HG03571 (cell line): Measurements from ENCODE around the gene ACVR1C.

Experiments
- ATAC-seq: cut with Tn5 transposase; IDR thresholded peaks from one replicate; pipeline ENCODE4 v1.9.1; 2021; ENCODE audit not compliant: unreplicated experiment

The ACVR1C gene

DNA sequence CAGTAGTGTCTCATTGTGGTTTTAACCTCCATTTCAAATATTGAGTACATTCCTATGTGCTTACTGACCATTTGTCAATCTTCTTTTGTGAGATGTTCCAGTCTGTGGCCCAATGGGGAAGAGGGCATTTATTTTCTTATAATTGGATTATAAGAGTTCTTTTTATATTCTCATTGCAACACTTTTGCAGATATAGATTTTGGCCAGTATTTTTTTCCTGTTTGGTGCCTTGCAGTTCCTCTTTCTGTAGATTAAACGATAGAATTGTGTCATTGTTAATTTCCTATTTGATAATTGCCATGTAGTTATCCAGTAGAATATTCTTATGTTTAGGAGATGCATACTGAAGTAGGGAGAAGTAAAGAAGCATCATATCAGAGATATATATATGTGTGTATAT, 128.3 kb downstream of the ACVR1C start:
- no peak for ATAC-seq

DNA sequence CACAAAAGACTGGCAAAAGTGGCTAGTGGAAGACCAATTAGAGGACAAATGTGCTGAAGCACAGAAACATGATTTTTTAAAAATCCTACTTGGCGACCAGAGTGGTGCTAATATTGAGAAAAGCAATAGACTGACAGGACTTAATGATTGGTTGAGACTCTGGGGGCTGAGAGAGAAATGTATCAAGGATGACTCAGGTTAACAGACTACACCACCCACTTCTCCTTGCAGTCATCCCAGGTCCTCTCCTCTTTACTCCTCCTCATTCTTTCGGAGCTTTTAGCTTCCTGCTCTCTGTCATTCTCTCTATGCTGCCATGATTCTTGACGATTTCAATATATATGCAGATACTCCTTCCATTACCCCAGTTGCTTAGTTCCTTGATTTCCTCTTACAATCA, 130.2 kb downstream of the ACVR1C start:
- no peak for ATAC-seq

DNA sequence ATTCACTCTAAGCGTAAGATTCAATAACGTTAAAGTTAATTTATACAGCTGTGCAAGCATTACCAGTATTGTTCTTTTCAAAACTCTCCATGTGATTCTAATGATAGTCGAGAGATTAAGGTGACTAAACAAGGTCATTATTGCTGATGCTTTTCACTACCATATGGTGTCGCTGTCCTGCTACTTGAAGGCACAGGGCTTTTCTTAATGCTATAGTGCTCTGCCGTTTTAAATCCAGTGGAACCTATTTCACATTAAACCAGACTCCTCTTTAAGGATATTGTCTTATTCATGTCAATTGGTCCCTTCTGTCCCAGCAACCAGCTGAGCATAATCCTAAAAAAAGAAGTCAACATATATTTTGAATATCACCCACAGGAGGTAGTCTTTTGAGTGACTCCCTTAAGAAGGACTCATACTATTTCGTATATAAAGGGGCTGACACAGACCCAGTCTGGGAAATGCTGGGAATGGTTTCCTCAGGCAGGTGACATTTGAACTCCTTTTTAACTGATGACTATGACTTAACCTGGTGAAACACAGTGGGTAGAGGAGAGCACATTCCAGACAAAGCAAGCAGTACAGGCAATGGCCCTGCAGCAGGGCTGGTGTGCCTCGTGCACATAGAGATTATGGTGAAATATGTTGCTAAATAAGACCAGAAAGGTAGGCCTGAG, 130.9 kb downstream of the ACVR1C start:
- peak; percentile 96 for ATAC-seq

DNA sequence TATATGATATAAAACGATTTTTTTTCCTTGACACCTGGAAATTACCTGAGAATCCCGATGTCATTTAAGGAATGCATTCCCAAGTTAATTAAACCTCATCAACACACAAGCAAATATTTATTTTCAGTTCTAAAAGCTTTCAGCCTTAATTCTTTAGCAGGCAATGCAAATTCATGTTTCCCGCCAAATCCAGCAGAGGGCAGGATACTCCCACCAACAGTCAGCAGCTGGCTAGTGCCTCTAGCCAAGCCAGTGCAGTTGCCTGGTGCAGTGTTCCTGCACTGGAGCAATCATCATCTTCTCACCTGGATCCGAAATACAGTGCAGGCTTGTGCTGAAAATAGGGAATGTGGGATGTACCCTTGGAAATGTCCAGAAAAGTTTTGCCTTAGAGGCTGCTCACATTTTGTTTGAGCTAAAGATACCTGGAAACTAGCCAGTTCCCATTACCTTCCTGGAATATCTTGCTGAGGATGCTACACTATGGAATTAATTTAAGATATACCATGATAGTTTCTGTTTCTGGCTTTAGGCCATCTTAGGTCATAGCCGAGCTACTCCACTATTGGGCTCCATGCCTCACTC, 136.4 kb downstream of the ACVR1C start:
- ATAC-seq: peak; percentile 93

DNA sequence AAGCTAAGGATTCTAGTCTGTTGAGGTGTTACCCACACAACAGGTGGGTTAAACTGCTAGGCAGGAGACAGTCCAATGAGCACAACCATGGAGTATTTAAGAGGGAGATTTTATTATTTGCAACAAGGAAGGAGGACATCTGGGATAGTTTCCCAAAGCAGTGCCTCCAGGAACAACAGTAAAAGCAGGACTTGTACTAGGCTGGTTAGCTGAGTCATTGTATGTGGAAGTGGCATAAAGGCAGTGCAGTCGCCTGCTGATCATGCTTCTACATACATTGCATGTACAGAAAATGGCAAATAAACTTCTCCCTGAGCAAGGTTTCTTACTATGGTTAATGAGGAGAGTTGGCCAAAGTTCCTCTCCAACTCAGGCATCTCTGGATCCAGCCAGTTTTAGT, 138.7 kb downstream of the ACVR1C start:
- no peak for ATAC-seq

DNA sequence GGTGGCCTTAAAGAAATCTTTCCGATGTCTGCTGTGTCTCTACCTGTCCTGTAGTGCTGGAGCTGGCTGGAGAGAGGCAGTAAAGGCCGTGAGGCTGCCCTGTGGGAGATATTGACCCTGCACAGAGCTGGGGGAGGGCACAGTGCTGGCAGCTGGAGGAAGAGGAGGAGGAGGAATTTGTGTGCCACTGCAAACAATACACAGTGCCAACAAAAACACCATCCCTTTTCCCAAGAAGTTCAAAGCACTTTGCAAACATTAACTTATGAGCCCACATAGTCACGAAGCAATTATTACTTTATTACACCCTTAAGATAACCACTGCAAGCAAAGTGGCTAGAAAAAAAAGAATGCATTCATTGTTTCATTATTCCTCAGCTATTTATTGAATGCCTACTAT, 139.8 kb downstream of the ACVR1C start:
- ATAC-seq: no peak

DNA sequence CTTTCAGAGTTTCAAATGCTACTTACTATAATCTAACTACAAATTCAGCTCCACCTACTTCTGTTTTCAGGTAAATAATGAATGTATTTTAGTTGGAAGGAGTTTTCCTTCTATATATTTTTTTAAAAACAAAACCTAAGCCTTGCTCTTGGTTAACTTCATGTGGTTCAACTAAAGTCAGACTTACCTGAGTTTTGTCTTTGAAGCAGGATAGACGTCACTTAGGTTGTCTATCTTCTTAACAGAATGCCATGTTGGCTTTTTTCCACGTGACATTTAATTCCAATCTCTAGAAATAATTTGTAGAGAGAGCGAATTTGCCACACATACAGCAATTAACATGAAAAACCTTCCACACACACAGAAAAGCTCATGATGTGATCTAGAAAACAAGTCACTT, 140.9 kb downstream of the ACVR1C start:
- no peak for ATAC-seq

DNA sequence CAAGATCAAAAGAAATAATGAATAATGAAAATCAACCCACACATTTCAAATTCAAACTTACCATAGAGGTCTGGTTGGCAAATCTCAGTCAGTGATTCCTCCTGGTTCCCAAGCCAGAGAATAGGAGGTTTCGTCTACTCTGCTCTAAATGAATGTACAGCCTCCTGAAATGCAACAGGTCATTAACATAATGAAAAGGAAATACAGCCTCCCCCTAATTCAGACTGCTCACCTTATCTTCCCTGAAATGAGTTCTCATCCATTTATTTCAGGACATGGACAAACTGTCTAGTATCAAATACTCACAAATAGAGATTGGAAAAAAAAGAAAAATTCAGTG, 141.4 kb downstream of the ACVR1C start:
- no peak for ATAC-seq

DNA sequence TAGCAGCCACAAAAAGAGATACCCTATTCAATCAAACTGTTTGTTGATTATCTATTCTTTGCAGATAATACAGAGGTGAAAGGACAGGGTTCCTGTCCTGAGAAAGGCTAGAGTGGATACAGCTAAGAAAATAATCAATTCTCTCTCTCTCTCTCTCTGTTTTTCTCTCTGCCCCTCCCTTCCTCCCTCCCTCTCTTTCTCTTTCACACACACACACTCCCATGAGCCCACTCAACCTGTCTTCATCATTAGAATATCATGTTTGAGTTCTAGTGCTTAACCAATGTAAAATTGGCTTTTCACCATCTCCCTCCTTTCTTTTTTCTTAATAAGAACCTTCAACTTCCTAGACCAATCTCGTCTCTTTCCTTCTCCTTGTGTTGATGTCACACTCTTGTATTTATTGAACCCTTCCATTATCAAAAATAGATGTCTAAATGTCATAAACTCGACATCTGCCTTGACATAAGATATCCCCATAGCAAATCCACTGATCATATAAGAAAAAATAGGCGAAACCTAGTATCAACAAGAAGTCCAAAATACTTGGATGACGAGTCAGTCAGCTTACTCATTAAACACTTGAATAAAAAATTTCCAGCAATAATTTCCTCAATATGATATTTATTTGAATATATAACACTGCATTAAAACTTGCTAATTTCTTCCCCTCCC, 141.9 kb downstream of the ACVR1C start:
- ATAC-seq: no peak

DNA sequence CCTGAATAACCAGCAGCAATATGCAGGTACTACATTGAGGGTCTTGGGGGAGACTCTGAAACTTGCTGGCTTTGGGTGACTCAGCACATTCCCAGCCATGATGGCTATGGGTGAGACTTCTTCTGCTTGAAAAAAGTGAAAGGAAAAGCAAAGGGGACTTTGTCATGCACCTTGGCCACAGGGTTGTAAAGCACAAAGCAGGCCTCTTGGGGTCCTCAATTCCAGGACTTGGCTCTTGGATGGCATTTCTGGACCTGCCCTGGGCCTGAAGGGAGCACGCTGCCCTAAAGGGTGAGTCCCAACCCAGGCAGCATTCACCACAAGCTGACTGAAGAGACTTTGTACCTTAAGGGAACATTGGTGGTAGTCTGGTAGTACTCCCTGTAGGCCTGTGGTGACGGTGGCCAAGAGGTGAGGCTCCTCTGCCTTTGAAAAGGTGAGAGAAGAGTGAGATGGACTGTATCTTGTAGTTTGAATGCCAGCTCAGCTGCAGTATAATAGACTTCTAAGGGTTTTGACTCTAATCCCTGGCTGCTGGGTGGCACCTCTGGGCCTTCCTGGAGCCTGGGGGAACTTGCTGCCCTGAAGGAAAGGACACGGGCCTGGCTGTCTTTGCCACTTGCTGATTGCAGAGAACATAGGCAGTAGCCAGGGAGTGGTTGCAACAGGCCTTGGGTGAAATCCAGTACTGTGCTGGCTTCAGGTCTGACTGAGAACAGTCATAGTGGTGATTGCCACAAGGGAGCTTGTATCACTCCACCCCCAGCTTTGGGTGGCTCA, 148.3 kb downstream of the ACVR1C start:
- ATAC-seq: peak; percentile 69

DNA sequence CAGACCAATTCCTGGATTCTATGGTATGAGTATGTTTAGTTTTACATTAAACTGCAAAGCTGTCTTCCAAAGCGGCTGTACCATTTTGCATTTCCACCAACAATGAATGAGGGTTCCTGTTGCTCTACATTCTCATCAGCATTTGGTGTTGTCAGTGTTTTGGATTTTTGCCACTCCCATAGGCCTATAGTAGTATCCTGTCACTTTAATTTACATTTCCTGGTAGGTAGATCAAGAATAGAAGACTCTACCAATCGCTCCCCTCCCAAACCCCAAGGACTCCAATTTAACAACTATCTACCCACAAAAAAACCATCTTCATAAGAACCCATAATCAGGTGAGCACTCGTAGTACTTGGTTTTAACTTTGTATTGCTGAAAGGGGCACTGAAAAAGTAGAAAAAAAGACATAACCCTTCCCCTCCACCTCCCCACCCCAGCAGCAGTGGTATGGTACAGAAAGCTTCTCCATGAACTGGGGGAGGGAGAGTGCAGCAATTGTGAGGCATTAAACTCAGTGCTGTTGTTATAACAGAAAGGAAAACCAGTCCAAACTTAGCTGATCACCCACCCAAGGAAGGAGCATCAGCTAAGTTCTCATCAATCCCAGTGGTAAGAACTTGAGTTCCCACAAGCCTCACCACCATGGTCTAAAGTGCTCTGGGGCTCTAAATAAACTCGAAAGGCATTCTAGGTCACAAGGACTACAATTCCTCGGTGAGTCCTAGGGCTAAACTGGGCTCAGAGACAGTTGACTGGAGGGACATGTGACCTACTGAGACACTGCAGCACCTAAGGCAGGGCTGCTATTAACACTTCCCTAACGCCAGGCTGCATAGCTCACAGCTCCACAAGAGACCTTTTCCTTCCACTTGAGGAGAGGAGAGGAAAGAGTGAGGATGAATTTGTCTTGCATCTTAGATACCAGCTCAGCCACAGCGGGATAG, 149.3 kb downstream of the ACVR1C start:
- no peak for ATAC-seq

DNA sequence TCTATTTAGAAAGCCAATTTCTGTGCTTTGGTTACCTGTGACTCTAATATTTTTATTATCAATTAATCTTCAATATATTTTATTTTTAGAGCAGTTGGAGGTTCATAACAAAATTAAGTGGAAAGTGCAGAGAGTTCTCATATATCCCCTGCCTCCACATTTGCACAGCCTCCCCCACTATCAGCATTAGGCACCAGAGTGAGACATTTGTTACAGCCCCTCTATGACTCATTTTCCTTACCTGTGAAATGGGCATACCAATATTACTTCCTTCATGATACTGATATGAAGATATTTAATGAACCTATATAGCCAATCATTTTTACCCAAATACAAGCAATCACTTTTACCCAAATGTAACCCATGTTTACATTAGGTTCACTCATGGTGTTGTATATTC, 150.7 kb downstream of the ACVR1C start:
- ATAC-seq: no peak

DNA sequence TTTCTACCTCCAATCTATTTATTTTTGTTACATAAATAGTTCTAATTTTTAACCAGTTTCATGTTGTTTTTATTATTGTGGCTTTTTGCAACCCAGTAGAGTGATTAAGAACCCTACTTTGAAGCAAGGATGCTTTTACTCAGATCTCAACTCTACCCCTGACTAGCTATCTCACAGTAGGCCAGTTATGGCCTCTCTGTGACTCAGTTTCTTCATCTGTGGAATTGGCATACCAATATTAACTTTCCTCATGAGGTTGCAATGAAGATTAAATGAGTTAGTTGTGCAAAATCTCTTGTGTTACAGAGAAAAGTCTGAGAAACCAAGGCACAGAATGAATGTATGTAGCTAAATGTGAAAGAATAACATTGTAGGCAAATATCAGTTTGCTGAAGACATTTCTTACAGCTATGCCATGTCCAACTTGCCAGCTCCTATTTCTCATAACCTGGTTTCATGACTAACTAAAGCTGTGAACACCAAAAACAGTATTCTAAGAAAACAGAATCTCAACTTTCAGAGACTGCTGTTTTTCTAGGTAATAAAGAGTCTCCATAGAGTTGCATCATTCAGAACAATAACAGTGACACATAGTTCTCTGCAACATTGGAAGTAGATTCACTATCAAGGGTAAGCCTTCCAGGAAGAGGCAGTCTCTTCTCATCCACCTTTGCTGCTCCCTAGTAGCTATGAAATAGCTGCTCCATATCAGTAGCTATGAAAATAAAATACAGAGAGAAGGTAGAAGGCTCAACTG, 151.5 kb downstream of the ACVR1C start:
- no peak for ATAC-seq
